Upper lobe of right lung (tissue), 1 donor: ENCODE measurements around the gene RFXANK. TPM values are rescaled to one million over a fixed set of nuclear protein-coding genes. Genes with fewer than 3 reads are reported as not detected.
"Not testable (repeated sequence)": the region's sequence is repeated elsewhere in the genome, so short reads cannot be mapped to it uniquely, and the experiment has no call there.

Experiments used
- ATAC-seq: fragments of 200-7000 bp; cut with Tn5 transposase; one replicate; pipeline ENCODE4 v1.9.1; 2020; ENCODE audit warnings: mild to moderate bottlenecking, moderate library complexity
- DNase-seq: peaks from one replicate; pipeline ENCODE4 v3.0.0-alpha.2; 2020
- H3K27ac ChIP-seq: fragments of 200-600 bp; one replicate; pipeline ENCODE4 v1.8.0; 2022
- H3K27me3 ChIP-seq: fragments of 200-600 bp; one replicate; pipeline ENCODE4 v1.8.0; 2022; ENCODE audit warnings: mild to moderate bottlenecking
- H3K36me3 ChIP-seq: fragments of 200-600 bp; one replicate; pipeline ENCODE4 v1.8.0; 2022
- H3K4me1 ChIP-seq: fragments of 200-600 bp; one replicate; pipeline ENCODE4 v1.8.0; 2022
- H3K4me3 ChIP-seq: fragments of 200-600 bp; one replicate; pipeline ENCODE4 v1.8.0; 2022; ENCODE audit warnings: mild to moderate bottlenecking
- H3K9me3 ChIP-seq: fragments of 200-600 bp; one replicate; pipeline ENCODE4 v1.8.0; 2022
- CTCF ChIP-seq: fragments of 200-600 bp; IDR thresholded peaks from one replicate; pipeline ENCODE4 v1.8.0; 2022; ENCODE audit warnings: antibody characterized with exemption
- intact Hi-C: fragments of 100-400 bp; cut with DNase I; formaldehyde crosslinking; loops from one replicate; pipeline ENCODE4 v1.11.0; 2022
- total RNA-seq: library from RNA; stranded (reverse); fragmentation: NEBNext Ultra II Directional; extraction: Animal tissue kit (Norgen Biotek cat#: 25700); gene quantifications from one replicate; pipeline ENCODE4 v1.2.1, GENCODE V29; 2021
- donor health status: DM: no; HTN: yes; CAD: no; lungs with severe emphysema.

RFXANK gene
- total RNA-seq, 1 donor from 2014 or later = 66.8 TPM

GRCh38 chr19:19213426-19214158, 21.5 kb downstream of the RFXANK start:
- Histone ChIP-seq H3K4me1 (no peaks in the 10 kb centered on the region), H3K4me3 (no peak overlapping the region), H3K9me3 (no peaks in the 10 kb centered on the region), H3K27ac (no peak overlapping the region), H3K27me3 (peaks cover 31% of the 10 kb centered on the region), H3K36me3 (no peaks in the 10 kb centered on the region)
- no peak for DNase-seq
- no peak for TF ChIP-seq CTCF
- intact Hi-C loops = no loop called here
- ATAC-seq = no peak

GRCh38 chr19:19214159-19214490, 22.1 kb downstream of the RFXANK start:
- no peak for TF ChIP-seq CTCF
- Histone ChIP-seq H3K27ac (no peak overlapping the region), H3K4me1 (no peaks in the 10 kb centered on the region), H3K27me3 (peaks cover 31% of the 10 kb centered on the region), H3K36me3 (no peaks in the 10 kb centered on the region), H3K9me3 (no peaks in the 10 kb centered on the region), H3K4me3 (no peak overlapping the region)
- intact Hi-C loops = no loop called here
- ATAC-seq = no peak
- DNase-seq = no peak

GRCh38 chr19:19214892-19215291, 22.8 kb downstream of the RFXANK start:
- no peak for DNase-seq
- TF ChIP-seq CTCF = no peak
- no peak overlapping the region for H3K27ac ChIP-seq
- peaks cover 31% of the 10 kb centered on the region for H3K27me3 ChIP-seq
- no peaks in the 10 kb centered on the region for H3K4me1 ChIP-seq
- no peaks in the 10 kb centered on the region for H3K9me3 ChIP-seq
- no peaks in the 10 kb centered on the region for H3K36me3 ChIP-seq
- intact Hi-C loops = no loop called here
- H3K4me3 ChIP-seq = no peak overlapping the region
- peak; percentile 57 for ATAC-seq

- H3K27me3 ChIP-seq = peaks cover 30% of the 10 kb centered on the region
Observed at GRCh38 chr19:19215792-19216191, 23.7 kb downstream of the RFXANK start.

GRCh38 chr19:19217099-19217498, 25.0 kb downstream of the RFXANK start:
- ATAC-seq (no peak), DNase-seq (no peak)
- Histone ChIP-seq H3K27ac (no peak overlapping the region), H3K27me3 (peaks cover 17% of the 10 kb centered on the region), H3K4me1 (no peaks in the 10 kb centered on the region), H3K4me3 (no peak overlapping the region), H3K9me3 (no peaks in the 10 kb centered on the region), H3K36me3 (no peaks in the 10 kb centered on the region)
- intact Hi-C loops = no loop called here
- no peak for TF ChIP-seq CTCF

More at GRCh38 chr19:19215792-19216191, 23.7 kb downstream of the RFXANK start:
- Histone ChIP-seq H3K4me1 (no peaks in the 10 kb centered on the region), H3K9me3 (no peaks in the 10 kb centered on the region), H3K4me3 (no peak overlapping the region), H3K36me3 (no peaks in the 10 kb centered on the region), H3K27ac (no peak overlapping the region)
- ATAC-seq (no peak), DNase-seq (no peak)
- intact Hi-C loops = no loop called here
- no peak for TF ChIP-seq CTCF

- no peaks in the 10 kb centered on the region for H3K36me3 ChIP-seq
- H3K4me3 ChIP-seq = no peak overlapping the region
- DNase-seq (no peak), ATAC-seq (no peak)
- H3K27me3 ChIP-seq = peaks cover 10% of the 10 kb centered on the region
- intact Hi-C loops = no loop called here
- no peak for TF ChIP-seq CTCF
- H3K9me3 ChIP-seq = no peaks in the 10 kb centered on the region
- no peak overlapping the region for H3K27ac ChIP-seq
- no peaks in the 10 kb centered on the region for H3K4me1 ChIP-seq
Observed at GRCh38 chr19:19218911-19219310, 26.9 kb downstream of the RFXANK start.

GRCh38 chr19:19221000-19221399, 28.9 kb downstream of the RFXANK start:
- H3K4me3 ChIP-seq, H3K9me3 ChIP-seq, ATAC-seq, H3K27ac ChIP-seq, H3K36me3 ChIP-seq, DNase-seq, H3K4me1 ChIP-seq, intact Hi-C loops: not testable (repeated sequence)
- peaks cover 27% of the 10 kb centered on the region for H3K27me3 ChIP-seq
